Endothelial cell of umbilical vein (primary cell): Measurements from ENCODE around the gene PCDHB10. TPM values are rescaled to one million over a fixed set of nuclear protein-coding genes. Genes with fewer than 3 reads are reported as not detected.
A peak's percentile ranks its signal among the peaks of the same experiment; 100 is the strongest.
"Not testable (repeated sequence)": the region's sequence is repeated elsewhere in the genome, so short reads cannot be mapped to it uniquely, and the experiment has no call there.

Source experiments
- BruUV-seq: library from RNA; stranded (reverse); fragments of 400-500 nt; replicated peaks from 2 replicates; lab custom pipeline; 2021; lab: Mats Ljungman, UMichigan
- CTCF ChIA-PET: fragments of 300-600, 350-600 bp; sonication (Branson Sonifier 250); formaldehyde crosslinking; loops from one replicate; lab custom pipeline; 2021; ENCODE audit warnings: antibody characterized with exemption, inconsistent platforms; lab: Charles Lee
- POLR2A ChIA-PET: fragments of 300-600, 350-600 bp; sonication (Branson Sonifier 250); formaldehyde crosslinking; loops from one replicate; lab custom pipeline; 2021; ENCODE audit warnings: antibody characterized with exemption, inconsistent platforms; lab: Charles Lee
- DNase-seq: peaks from one replicate; pipeline ENCODE4 v3.0.0-alpha.2; 2011; ENCODE audit warnings: low read depth, low spot score
- FAIRE-seq: peaks from 2 replicates; lab custom pipeline; 2011; peaks lifted over from hg19 to GRCh38; lab: Jason Lieb, UNC
- H2AFZ ChIP-seq: 2 replicates; pipeline ENCODE4 v1.6.0; 2012; ENCODE audit warnings: low read depth, low read length, control low read depth, inconsistent platforms
- H3K27ac ChIP-seq: 2 replicates; pipeline ENCODE4 v1.5.1; 2011; ENCODE audit warnings: low read depth, mild to moderate bottlenecking, control low read depth, low read length, moderate library complexity; ENCODE audit not compliant: insufficient read depth
- H3K27me3 ChIP-seq, 2 experiments: 2 replicates each; pipeline versions ENCODE4 v1.6.0 to v1.6.1; 2011; ENCODE audit warnings: low read length in 2 of 2, mixed read lengths in 1 of 2; ENCODE audit not compliant: control insufficient read depth in 2 of 2, insufficient read depth in 2 of 2
- H3K36me3 ChIP-seq, 2 experiments: 2 replicates in 1 of 2; 3 replicates in 1 of 2; pipeline ENCODE4 v1.5.1; 2011; ENCODE audit warnings: low read length in 2 of 2, mild to moderate bottlenecking in 1 of 2, moderate library complexity in 1 of 2; ENCODE audit not compliant: control insufficient read depth in 2 of 2, insufficient read depth in 2 of 2; ENCODE audit errors: extremely low read depth in 1 of 2
- H3K4me1 ChIP-seq: 3 replicates; pipeline ENCODE4 v1.5.1; 2011; ENCODE audit warnings: mild to moderate bottlenecking, low read length; ENCODE audit not compliant: control insufficient read depth, insufficient read depth; ENCODE audit errors: extremely low read depth
- H3K4me2 ChIP-seq: 2 replicates; pipeline ENCODE4 v1.6.1; 2011; ENCODE audit warnings: low read length, control low read depth, mixed read lengths; ENCODE audit not compliant: insufficient read depth
- H3K4me3 ChIP-seq, 3 experiments: fragments of 200-600 bp in 1 of 3; sonication (generic), shearing (Covaris generic) in 1 of 3; replicated peaks in 1 of 3; 2 replicates each; pipeline ENCODE4 v1.5.1; 2011 to 2016; ENCODE audit warnings: control low read depth in 3 of 3, low read length in 3 of 3, mild to moderate bottlenecking in 2 of 3, inconsistent platforms in 1 of 3, low read depth in 1 of 3, moderate library complexity in 1 of 3; ENCODE audit not compliant: insufficient read depth in 1 of 3
- H3K79me2 ChIP-seq: 2 replicates; pipeline ENCODE4 v1.6.0; 2012; ENCODE audit warnings: low read length, inconsistent platforms; ENCODE audit not compliant: control insufficient read depth, insufficient read depth
- H3K9ac ChIP-seq: replicated peaks from 2 replicates; pipeline ENCODE3; 2011; ENCODE audit warnings: low read length, control low read depth; ENCODE audit not compliant: insufficient read depth; ENCODE audit errors: extremely low read depth
- H3K9me1 ChIP-seq: replicated peaks from 3 replicates; pipeline ENCODE4 v1.6.0; 2011; ENCODE audit warnings: mild to moderate bottlenecking, low read length; ENCODE audit not compliant: control insufficient read depth, insufficient read depth; ENCODE audit errors: extremely low read depth
- H3K9me3 ChIP-seq: replicated peaks from 2 replicates; pipeline ENCODE4 v1.5.1; 2012; ENCODE audit warnings: low read length, inconsistent platforms; ENCODE audit not compliant: control insufficient read depth, insufficient read depth
- H4K20me1 ChIP-seq: replicated peaks from 2 replicates; pipeline ENCODE3; 2011; ENCODE audit warnings: mild to moderate bottlenecking, low read length; ENCODE audit not compliant: control insufficient read depth, insufficient read depth; ENCODE audit errors: extremely low read depth
- EZH2 ChIP-seq: IDR thresholded peaks from 2 replicates; pipeline ENCODE4 v1.6.1; 2012; ENCODE audit warnings: borderline replicate concordance, low read depth, mild to moderate bottlenecking, moderate library complexity, low read length, inconsistent platforms; ENCODE audit not compliant: severe bottlenecking
- FOS ChIP-seq: IDR thresholded peaks from 2 replicates; pipeline ENCODE4 v1.6.1; 2011; ENCODE audit warnings: mild to moderate bottlenecking, low read length, moderate library complexity, borderline replicate concordance; ENCODE audit not compliant: insufficient read depth
- GATA2 ChIP-seq: IDR thresholded peaks from 2 replicates; pipeline ENCODE4 v1.7.0; 2011; ENCODE audit warnings: low read depth, mild to moderate bottlenecking, moderate library complexity, mixed read lengths, low read length; ENCODE audit not compliant: insufficient read length, insufficient read depth
- JUN ChIP-seq: IDR thresholded peaks from 2 replicates; pipeline ENCODE4 v1.6.1; 2011; ENCODE audit warnings: borderline replicate concordance, low read depth; ENCODE audit not compliant: insufficient read length, insufficient read depth
- MYC ChIP-seq: IDR thresholded peaks from one replicate; pipeline ENCODE4 v1.6.1; 2011; ENCODE audit warnings: mild to moderate bottlenecking, low read depth, low read length
- POLR2A ChIP-seq: IDR thresholded peaks from 2 replicates; pipeline ENCODE4 v1.6.1; 2012; ENCODE audit warnings: low read depth, mild to moderate bottlenecking, control low read depth, low read length
- POLR2AphosphoS5 ChIP-seq: IDR thresholded peaks from 2 replicates; pipeline ENCODE4 v1.6.1; 2012; ENCODE audit warnings: low read depth, mild to moderate bottlenecking, control low read depth, low read length, moderate library complexity; ENCODE audit not compliant: insufficient read depth
- dilution Hi-C: fragments of 300-500 bp; cut with MboI; formaldehyde crosslinking; loops from one replicate; pipeline ENCODE4 v1.15.0; 2019; ENCODE audit warnings: low sequenced_read_pairs; ENCODE audit not compliant: extremely low pct_ligation_motif_present
- intact Hi-C: fragments of 100-400 bp; cut with micrococcal nuclease; formaldehyde crosslinking; loops from one replicate; pipeline ENCODE4 v1.10.0; 2022
- polyA plus RNA-seq, 4 experiments: library from polyadenylated mRNA; depleted of rRNA in 3 of 4; stranded (reverse) in 3 of 4; unstranded in 1 of 4; fragments of >200 nt; gene quantifications; 2 replicates each; pipeline versions ENCODE4 v1.2.1 to v1.2.3, GENCODE V29; 2011 to 2012; ENCODE audit warnings: missing spikeins in 1 of 4
- total RNA-seq: library from RNA; stranded (reverse); gene quantifications from 2 replicates; pipeline ENCODE4 v1.2.3, GENCODE V29; 2021
- TF ChIP-seq, protein P1 (sequence below): IDR thresholded peaks from 2 replicates; pipeline ENCODE4 v1.6.1; 2011; ENCODE audit not compliant: insufficient read depth, insufficient read length
- TF ChIP-seq, protein P2 (sequence below), 2 donors: IDR thresholded peaks; 1 replicate in 1 of 2; 2 replicates in 1 of 2; pipeline ENCODE4 v1.5.1; 2011; ENCODE audit warnings: low read length in 2 of 2, mild to moderate bottlenecking in 2 of 2, moderate library complexity in 2 of 2, control low read depth in 1 of 2, inconsistent platforms in 1 of 2, low read depth in 1 of 2; ENCODE audit not compliant: insufficient read depth in 1 of 2; ENCODE audit errors: extremely low read depth in 1 of 2

PCDHB10 gene
- total and polyA plus RNA-seq, 2 donors (not counting 3 experiments of a cell fraction or from before 2014, with no cell fraction given) = 0.51 to 0.62 TPM

DNA sequence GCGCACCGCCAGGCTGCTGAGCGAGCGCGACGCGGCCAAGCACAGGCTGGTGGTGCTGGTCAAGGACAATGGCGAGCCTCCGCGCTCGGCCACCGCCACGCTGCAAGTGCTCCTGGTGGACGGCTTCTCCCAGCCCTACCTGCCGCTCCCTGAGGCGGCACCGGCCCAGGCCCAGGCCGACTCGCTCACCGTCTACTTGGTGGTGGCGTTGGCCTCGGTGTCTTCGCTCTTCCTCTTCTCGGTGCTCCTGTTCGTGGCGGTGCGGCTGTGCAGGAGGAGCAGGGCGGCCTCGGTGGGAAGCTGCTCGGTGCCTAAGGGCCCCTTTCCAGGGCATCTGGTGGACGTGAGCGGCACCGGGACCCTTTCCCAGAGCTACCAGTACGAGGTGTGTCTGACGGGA lies 9.5 kb downstream of the PCDHB10 start:
- H4K20me1 ChIP-seq, H2AFZ ChIP-seq, DNase-seq, H3K27ac ChIP-seq, POLR2A ChIA-PET, H3K4me2 ChIP-seq, BruUV-seq, H3K4me3 ChIP-seq, H3K79me2 ChIP-seq, H3K4me1 ChIP-seq, dilution Hi-C loops, H3K9ac ChIP-seq, H3K9me3 ChIP-seq, H3K27me3 ChIP-seq, intact Hi-C loops, H3K36me3 ChIP-seq, FAIRE-seq, H3K9me1 ChIP-seq: not testable (repeated sequence)
- CTCF ChIA-PET = interaction anchor here (1.0 kb wide), 1 partner anchor 22 kb away, joined by 3 read pairs; the partner anchor contains the start of gene PCDHB14

DNA sequence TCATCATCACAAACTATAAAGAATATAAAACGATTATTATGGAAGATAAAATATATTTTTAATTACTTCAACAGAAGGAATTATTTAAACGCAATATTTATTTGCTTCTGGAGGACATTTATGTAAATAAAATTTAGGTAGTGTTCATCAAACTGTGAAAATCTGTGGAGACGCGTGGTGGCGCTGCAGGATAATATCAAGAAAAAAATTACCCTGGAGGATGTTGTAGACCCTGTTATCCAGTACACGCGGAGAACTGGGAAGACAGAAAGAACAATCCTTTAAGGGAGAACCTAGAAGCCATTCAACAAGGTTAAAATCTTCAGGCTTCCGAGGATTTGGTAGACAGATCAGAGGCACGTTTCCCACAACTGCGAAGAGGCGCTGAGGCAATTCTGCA lies 16.3 kb downstream of the PCDHB10 start, which contains the start of gene PCDHB12:
TSS of gene PCDHB12 (plus strand) at position 242 of the 400 bp plus-strand sequence. CDS start 189 bp downstream, outside the sequence.
- Histone ChIP-seq H3K27me3 (no peaks in the 10 kb centered on the region), H3K27ac (no peak within 1 kb of the TSS), H4K20me1 (no peaks in the 10 kb centered on the region), H3K79me2 (no peaks in the 10 kb centered on the region), H3K9ac (no peak within 1 kb of the TSS), H3K4me1 (no peaks in the 10 kb centered on the region), H3K4me2 (no peak within 1 kb of the TSS), H3K36me3 (no peaks in the 10 kb centered on the region), H3K4me3 (no peak within 1 kb of the TSS), H3K9me1 (no peaks in the 10 kb centered on the region), H2AFZ (no peak within 1 kb of the TSS), H3K9me3 (no peaks in the 10 kb centered on the region)
- intact Hi-C loops = no loop called here
- CTCF ChIA-PET = interaction anchor here (0.9 to 1.4 kb wide), 5 partner anchors 10 to 356 kb away, joined by 3 to 4 read pairs (median 4); partner anchors contain the start of gene PCDHGA11
- FAIRE-seq (no peak), DNase-seq (peak; percentile 24)
- TF ChIP-seq EZH2 (no peak), FOS (no peak), MYC (no peak), GATA2 (no peak), POLR2AphosphoS5 (no peak), POLR2A (no peak), JUN (no peak)
- TF ChIP-seq, protein P1, sequence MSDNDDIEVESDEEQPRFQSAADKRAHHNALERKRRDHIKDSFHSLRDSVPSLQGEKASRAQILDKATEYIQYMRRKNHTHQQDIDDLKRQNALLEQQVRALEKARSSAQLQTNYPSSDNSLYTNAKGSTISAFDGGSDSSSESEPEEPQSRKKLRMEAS = no peak
- TF ChIP-seq, protein P2, sequence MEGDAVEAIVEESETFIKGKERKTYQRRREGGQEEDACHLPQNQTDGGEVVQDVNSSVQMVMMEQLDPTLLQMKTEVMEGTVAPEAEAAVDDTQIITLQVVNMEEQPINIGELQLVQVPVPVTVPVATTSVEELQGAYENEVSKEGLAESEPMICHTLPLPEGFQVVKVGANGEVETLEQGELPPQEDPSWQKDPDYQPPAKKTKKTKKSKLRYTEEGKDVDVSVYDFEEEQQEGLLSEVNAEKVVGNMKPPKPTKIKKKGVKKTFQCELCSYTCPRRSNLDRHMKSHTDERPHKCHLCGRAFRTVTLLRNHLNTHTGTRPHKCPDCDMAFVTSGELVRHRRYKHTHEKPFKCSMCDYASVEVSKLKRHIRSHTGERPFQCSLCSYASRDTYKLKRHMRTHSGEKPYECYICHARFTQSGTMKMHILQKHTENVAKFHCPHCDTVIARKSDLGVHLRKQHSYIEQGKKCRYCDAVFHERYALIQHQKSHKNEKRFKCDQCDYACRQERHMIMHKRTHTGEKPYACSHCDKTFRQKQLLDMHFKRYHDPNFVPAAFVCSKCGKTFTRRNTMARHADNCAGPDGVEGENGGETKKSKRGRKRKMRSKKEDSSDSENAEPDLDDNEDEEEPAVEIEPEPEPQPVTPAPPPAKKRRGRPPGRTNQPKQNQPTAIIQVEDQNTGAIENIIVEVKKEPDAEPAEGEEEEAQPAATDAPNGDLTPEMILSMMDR (IDR thresholded peaks at IDR 0.05; ENCODE audit: extremely low read depth in 1 of 2, insufficient read depth in 1 of 2, low read depth in 1 of 2, low read length in 2 of 2) = no peak
- POLR2A ChIA-PET = no interaction called here
- dilution Hi-C loops = no loop called here
- BruUV-seq = no TSS peak

DNA sequence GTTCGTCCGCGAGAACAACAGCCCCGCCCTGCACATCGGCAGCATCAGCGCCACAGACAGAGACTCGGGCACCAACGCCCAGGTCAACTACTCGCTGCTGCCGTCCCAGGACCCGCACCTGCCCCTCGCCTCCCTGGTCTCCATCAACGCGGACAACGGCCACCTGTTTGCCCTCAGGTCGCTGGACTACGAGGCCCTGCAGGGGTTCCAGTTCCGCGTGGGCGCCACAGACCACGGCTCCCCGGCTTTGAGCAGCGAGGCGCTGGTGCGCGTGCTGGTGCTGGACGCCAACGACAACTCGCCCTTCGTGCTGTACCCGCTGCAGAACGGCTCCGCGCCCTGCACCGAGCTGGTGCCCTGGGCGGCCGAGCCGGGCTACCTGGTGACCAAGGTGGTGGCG lies 18.1 kb downstream of the PCDHB10 start:
- H3K79me2 ChIP-seq, DNase-seq, dilution Hi-C loops, H3K4me1 ChIP-seq, H3K27me3 ChIP-seq, H3K9me3 ChIP-seq, H4K20me1 ChIP-seq, H3K9me1 ChIP-seq, H3K9ac ChIP-seq, H3K4me3 ChIP-seq, H3K36me3 ChIP-seq, H3K27ac ChIP-seq, FAIRE-seq, H2AFZ ChIP-seq, H3K4me2 ChIP-seq, CTCF ChIA-PET, POLR2A ChIA-PET, BruUV-seq, intact Hi-C loops: not testable (repeated sequence)
